ENCODE measurements around the gene KPNA6.

DNA sequence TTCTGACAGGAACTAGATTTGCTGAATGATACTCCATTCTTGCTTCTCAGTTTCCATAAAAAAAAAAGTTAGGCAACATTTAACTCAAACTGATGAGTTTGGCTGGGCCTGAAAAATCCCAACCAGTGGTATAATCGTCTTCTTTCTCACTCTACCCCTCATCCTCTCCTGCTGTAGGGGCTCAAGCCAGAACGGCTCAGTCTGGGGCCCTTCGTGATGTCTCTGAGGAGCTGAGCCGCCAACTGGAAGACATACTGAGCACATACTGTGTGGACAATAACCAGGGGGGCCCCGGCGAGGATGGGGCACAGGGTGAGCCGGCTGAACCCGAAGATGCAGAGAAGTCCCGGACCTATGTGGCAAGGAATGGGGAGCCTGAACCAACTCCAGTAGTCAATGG, 73.2 kb downstream of the KPNA6 start:
- TF ChIP-seq, protein P1, sequence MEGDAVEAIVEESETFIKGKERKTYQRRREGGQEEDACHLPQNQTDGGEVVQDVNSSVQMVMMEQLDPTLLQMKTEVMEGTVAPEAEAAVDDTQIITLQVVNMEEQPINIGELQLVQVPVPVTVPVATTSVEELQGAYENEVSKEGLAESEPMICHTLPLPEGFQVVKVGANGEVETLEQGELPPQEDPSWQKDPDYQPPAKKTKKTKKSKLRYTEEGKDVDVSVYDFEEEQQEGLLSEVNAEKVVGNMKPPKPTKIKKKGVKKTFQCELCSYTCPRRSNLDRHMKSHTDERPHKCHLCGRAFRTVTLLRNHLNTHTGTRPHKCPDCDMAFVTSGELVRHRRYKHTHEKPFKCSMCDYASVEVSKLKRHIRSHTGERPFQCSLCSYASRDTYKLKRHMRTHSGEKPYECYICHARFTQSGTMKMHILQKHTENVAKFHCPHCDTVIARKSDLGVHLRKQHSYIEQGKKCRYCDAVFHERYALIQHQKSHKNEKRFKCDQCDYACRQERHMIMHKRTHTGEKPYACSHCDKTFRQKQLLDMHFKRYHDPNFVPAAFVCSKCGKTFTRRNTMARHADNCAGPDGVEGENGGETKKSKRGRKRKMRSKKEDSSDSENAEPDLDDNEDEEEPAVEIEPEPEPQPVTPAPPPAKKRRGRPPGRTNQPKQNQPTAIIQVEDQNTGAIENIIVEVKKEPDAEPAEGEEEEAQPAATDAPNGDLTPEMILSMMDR (IDR thresholded peaks at IDR 0.05; ENCODE audit: low read length), result no peak
- TF ChIP-seq EZH2phosphoT487 (IDR thresholded peaks at IDR 0.05; ENCODE audit: low read length) (no peak), EZH2 (optimal IDR thresholded peaks at IDR 0.05; ENCODE audit: low read depth, low read length) (no peak)
